PC-3 (cell line): ENCODE results near the gene CST11. TPM values are rescaled to one million over a fixed set of nuclear protein-coding genes. Genes with fewer than 3 reads are reported as not detected.

ENCODE experiments used
- ATAC-seq: fragments of 200-7000 bp; cut with Tn5 transposase; 2 replicates; pipeline ENCODE4 v1.9.1; 2020; ENCODE audit warnings: mild to moderate bottlenecking, moderate library complexity
- BruUV-seq: library from RNA; stranded (reverse); fragments of 400-500 nt; replicated peaks from 2 replicates; lab custom pipeline; 2021; lab: Mats Ljungman, UMichigan
- CTCF ChIA-PET: fragments of 300-600 bp; sonication (Branson Sonifier 250); formaldehyde crosslinking; loops from one replicate; lab custom pipeline; 2022; ENCODE audit warnings: antibody characterized with exemption; lab: Charles Lee
- POLR2A ChIA-PET: fragments of 300-600 bp; sonication (Branson Sonifier 250); formaldehyde crosslinking; loops from one replicate; lab custom pipeline; 2022; ENCODE audit warnings: antibody characterized with exemption; ENCODE audit not compliant: unreplicated experiment; lab: Charles Lee
- DNase-seq: peaks from one replicate; pipeline ENCODE4 v3.0.0-alpha.2; 2015
- H2AFZ ChIP-seq: fragments of 300-600 bp; sonication (generic); 2 replicates; pipeline ENCODE4 v1.6.0; 2016; ENCODE audit warnings: antibody characterized with exemption, low read length
- H3F3A ChIP-seq: fragments of 300-600 bp; sonication (generic); one replicate; pipeline ENCODE4 v1.6.0; 2017; ENCODE audit warnings: antibody characterized with exemption, low read length, control low read depth, mild to moderate bottlenecking; ENCODE audit not compliant: unreplicated experiment
- H3K27ac ChIP-seq: fragments of 300-600 bp; sonication (generic); 2 replicates; pipeline ENCODE4 v1.5.1; 2016; ENCODE audit warnings: mild to moderate bottlenecking, low read length
- H3K27me3 ChIP-seq: fragments of 300-600 bp; sonication (generic); 2 replicates; pipeline ENCODE4 v1.6.1; 2016; ENCODE audit warnings: low read length, mixed read lengths
- H3K36me3 ChIP-seq: fragments of 300-600 bp; sonication (generic); 2 replicates; pipeline ENCODE4 v1.6.1; 2016; ENCODE audit warnings: low read depth, mixed run types, low read length, mixed read lengths
- H3K4me1 ChIP-seq: fragments of 300-600 bp; sonication (generic); 2 replicates; pipeline ENCODE4 v1.5.1; 2016; ENCODE audit warnings: low read length; ENCODE audit not compliant: insufficient read depth
- H3K4me2 ChIP-seq: fragments of 300-600 bp; sonication (generic); 2 replicates; pipeline ENCODE4 v1.6.0; 2016; ENCODE audit warnings: low read length
- H3K4me3 ChIP-seq: fragments of 300-600 bp; sonication (generic); 2 replicates; pipeline ENCODE4 v1.5.1; 2016; ENCODE audit warnings: mild to moderate bottlenecking, low read length, mixed read lengths
- H3K79me2 ChIP-seq: fragments of 300-600 bp; sonication (generic); 2 replicates; pipeline ENCODE4 v1.6.1; 2017; ENCODE audit warnings: low read length, mixed read lengths
- H3K9ac ChIP-seq: fragments of 300-600 bp; sonication (generic); 2 replicates; pipeline ENCODE4 v1.6.0; 2016; ENCODE audit warnings: mild to moderate bottlenecking, low read length
- H3K9me2 ChIP-seq: fragments of 300-600 bp; sonication (generic); replicated peaks from 2 replicates; pipeline ENCODE4 v1.6.1; 2016; ENCODE audit warnings: mixed run types, low read length, mixed read lengths
- H3K9me3 ChIP-seq: fragments of 300-600 bp; sonication (generic); 2 replicates; pipeline ENCODE4 v1.6.1; 2016; ENCODE audit warnings: low read length, mixed read lengths
- H4K20me1 ChIP-seq: fragments of 300-600 bp; sonication (generic); 2 replicates; pipeline ENCODE4 v1.6.1; 2016; ENCODE audit warnings: low read length, mixed read lengths
- EZH2 ChIP-seq: fragments of 300-600 bp; sonication (generic); IDR thresholded peaks from one replicate; pipeline ENCODE4 v1.6.1; 2017; ENCODE audit warnings: antibody characterized with exemption, mild to moderate bottlenecking, low read length; ENCODE audit not compliant: unreplicated experiment
- EZH2phosphoT487 ChIP-seq: fragments of 300-600 bp; sonication (generic); IDR thresholded peaks from 2 replicates; pipeline ENCODE4 v1.6.1; 2018; ENCODE audit warnings: mild to moderate bottlenecking, antibody characterized with exemption, low read length, borderline replicate concordance
- intact Hi-C: fragments of 100-400 bp; cut with micrococcal nuclease; formaldehyde crosslinking; loops from 2 replicates; pipeline ENCODE4 v1.9.0; 2023
- total RNA-seq: library from RNA; depleted of rRNA; stranded (reverse); fragments of >200 nt; gene quantifications from 2 replicates; pipeline ENCODE4 v1.2.3, GENCODE V29; 2014
- TF ChIP-seq, protein P1 (sequence below): fragments of 300-600 bp; sonication (generic); conservative IDR thresholded peaks from 2 replicates; pipeline ENCODE4 v1.5.1; 2017; ENCODE audit warnings: antibody characterized with exemption, low read depth, mild to moderate bottlenecking, low read length

Gene CST11
- total RNA-seq, 1 experiment from 2014 or later: not detected

GRCh38 chr20:23461180-23461579 is 8.5 kb upstream of the CST11 start:
- Histone ChIP-seq H3K4me1 (no peaks in the 10 kb centered on the region), H3K79me2 (no peaks in the 10 kb centered on the region), H3K9me2 (no peaks in the 10 kb centered on the region), H3K27ac (no peak overlapping the region), H3K36me3 (no peaks in the 10 kb centered on the region), H3F3A (no peaks in the 10 kb centered on the region), H3K4me3 (no peak overlapping the region), H3K9ac (no peak overlapping the region), H2AFZ (no peak overlapping the region), H3K4me2 (no peak overlapping the region), H3K9me3 (no peaks in the 10 kb centered on the region), H4K20me1 (no peaks in the 10 kb centered on the region), H3K27me3 (peaks cover 44% of the 10 kb centered on the region)
- POLR2A ChIA-PET: no interaction called here
- DNase-seq (no peak), ATAC-seq (no peak)
- TF ChIP-seq, protein P1, sequence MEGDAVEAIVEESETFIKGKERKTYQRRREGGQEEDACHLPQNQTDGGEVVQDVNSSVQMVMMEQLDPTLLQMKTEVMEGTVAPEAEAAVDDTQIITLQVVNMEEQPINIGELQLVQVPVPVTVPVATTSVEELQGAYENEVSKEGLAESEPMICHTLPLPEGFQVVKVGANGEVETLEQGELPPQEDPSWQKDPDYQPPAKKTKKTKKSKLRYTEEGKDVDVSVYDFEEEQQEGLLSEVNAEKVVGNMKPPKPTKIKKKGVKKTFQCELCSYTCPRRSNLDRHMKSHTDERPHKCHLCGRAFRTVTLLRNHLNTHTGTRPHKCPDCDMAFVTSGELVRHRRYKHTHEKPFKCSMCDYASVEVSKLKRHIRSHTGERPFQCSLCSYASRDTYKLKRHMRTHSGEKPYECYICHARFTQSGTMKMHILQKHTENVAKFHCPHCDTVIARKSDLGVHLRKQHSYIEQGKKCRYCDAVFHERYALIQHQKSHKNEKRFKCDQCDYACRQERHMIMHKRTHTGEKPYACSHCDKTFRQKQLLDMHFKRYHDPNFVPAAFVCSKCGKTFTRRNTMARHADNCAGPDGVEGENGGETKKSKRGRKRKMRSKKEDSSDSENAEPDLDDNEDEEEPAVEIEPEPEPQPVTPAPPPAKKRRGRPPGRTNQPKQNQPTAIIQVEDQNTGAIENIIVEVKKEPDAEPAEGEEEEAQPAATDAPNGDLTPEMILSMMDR: no peak
- TF ChIP-seq EZH2phosphoT487 (no peak), EZH2 (no peak)
- intact Hi-C loops: no loop called here
- no TSS peak for BruUV-seq
- CTCF ChIA-PET: no interaction called here

GRCh38 chr20:23459461-23460150 is 6.9 kb upstream of the CST11 start:
- DNase-seq (no peak), ATAC-seq (no peak)
- H4K20me1 ChIP-seq: no peaks in the 10 kb centered on the region
- no peaks in the 10 kb centered on the region for H3K79me2 ChIP-seq
- no peak overlapping the region for H2AFZ ChIP-seq
- BruUV-seq: no TSS peak
- no peaks in the 10 kb centered on the region for H3K4me1 ChIP-seq
- H3K27ac ChIP-seq: no peak overlapping the region
- H3F3A ChIP-seq: no peaks in the 10 kb centered on the region
- H3K9ac ChIP-seq: no peak overlapping the region
- no peak overlapping the region for H3K4me3 ChIP-seq
- intact Hi-C loops: no loop called here
- no peaks in the 10 kb centered on the region for H3K9me3 ChIP-seq
- POLR2A ChIA-PET: no interaction called here
- CTCF ChIA-PET: no interaction called here
- TF ChIP-seq EZH2 (no peak), EZH2phosphoT487 (no peak)
- TF ChIP-seq, protein P1: no peak
- H3K9me2 ChIP-seq: no peaks in the 10 kb centered on the region
- H3K4me2 ChIP-seq: no peak overlapping the region
- peaks cover 55% of the 10 kb centered on the region for H3K27me3 ChIP-seq
- H3K36me3 ChIP-seq: no peaks in the 10 kb centered on the region

DNA sequence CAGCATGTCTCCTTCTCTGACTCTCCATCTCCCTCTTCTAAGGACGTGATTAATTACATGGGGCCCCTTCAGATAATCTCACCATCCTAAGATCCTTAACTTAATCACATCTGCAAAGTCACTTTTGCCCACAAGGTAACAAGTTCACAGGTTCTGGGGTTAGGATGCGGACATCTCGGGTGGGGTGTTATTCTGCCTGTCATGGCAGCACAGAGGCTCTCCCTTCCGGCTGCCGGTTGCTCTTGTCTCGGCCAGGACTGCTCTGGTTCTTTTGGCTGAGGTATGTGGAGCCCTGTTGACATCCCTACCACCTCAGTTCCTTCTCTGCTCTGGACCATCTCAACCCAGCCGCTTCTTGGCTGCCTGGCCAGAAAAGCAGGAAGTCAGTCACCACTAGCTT is 4.2 kb upstream of the CST11 start:
- no peaks in the 10 kb centered on the region for H3K9me3 ChIP-seq
- no peak overlapping the region for H3K27ac ChIP-seq
- no peak overlapping the region for H2AFZ ChIP-seq
- no peak overlapping the region for H3K9ac ChIP-seq
- H3F3A ChIP-seq: no peaks in the 10 kb centered on the region
- H3K4me2 ChIP-seq: no peak overlapping the region
- no peak for ATAC-seq
- DNase-seq: no peak
- ChIA-PET CTCF (no interaction called here), POLR2A (no interaction called here)
- no peaks in the 10 kb centered on the region for H3K4me1 ChIP-seq
- no TSS peak for BruUV-seq
- no peak overlapping the region for H3K4me3 ChIP-seq
- H4K20me1 ChIP-seq: no peaks in the 10 kb centered on the region
- no peaks in the 10 kb centered on the region for H3K36me3 ChIP-seq
- intact Hi-C loops: no loop called here
- no peak for TF ChIP-seq EZH2
- TF ChIP-seq, protein P1: no peak
- no peak for TF ChIP-seq EZH2phosphoT487
- no peaks in the 10 kb centered on the region for H3K79me2 ChIP-seq
- peaks cover 69% of the 10 kb centered on the region for H3K27me3 ChIP-seq
- H3K9me2 ChIP-seq: no peaks in the 10 kb centered on the region
